Jurkat, Clone E6-1 (cell line): Measurements from ENCODE around the gene PGM3. TPM values are rescaled to one million over a fixed set of nuclear protein-coding genes. Genes with fewer than 3 reads are reported as not detected.
"Not testable (repeated sequence)": the region's sequence is repeated elsewhere in the genome, so short reads cannot be mapped to it uniquely, and the experiment has no call there.

Source experiments
- DNase-seq: peaks from one replicate; pipeline ENCODE4 v3.0.0-alpha.2; 2011; ENCODE audit warnings: low read depth, low spot score
- H3K4me3 ChIP-seq: 2 replicates; pipeline ENCODE4 v1.5.1; 2011; ENCODE audit warnings: mild to moderate bottlenecking, low read length, control low read depth, moderate library complexity
- polyA plus RNA-seq: library from polyadenylated mRNA; unstranded; fragments of >200 nt; gene quantifications from one replicate; pipeline ENCODE4 v1.2.1, GENCODE V29; 2012; ENCODE audit warnings: missing spikeins; ENCODE audit not compliant: insufficient read length, insufficient read depth

Gene PGM3
- 23.3 TPM for polyA plus RNA-seq

- peak within 1 kb of the TSS; percentile 77 for H3K4me3 ChIP-seq
- peak; percentile 79 for DNase-seq
Measured at GRCh38 chr6:83192871-83193746, at the start of gene PGM3, which contains the start of gene RWDD2A. Gene PGM3 (minus strand): TSS chr6:83193265. CDS start chr6:83191012, 2,253 bp downstream. Gene RWDD2A (plus strand): TSS chr6:83193357. CDS start chr6:83194452, 1,095 bp downstream.

GRCh38 chr6:83231146-83231545 is 38.1 kb upstream of the PGM3 start:
- no peak overlapping the region for H3K4me3 ChIP-seq
- DNase-seq, result no peak

GRCh38 chr6:83226517-83226916 is 33.5 kb upstream of the PGM3 start:
- H3K4me3 ChIP-seq, result no peak overlapping the region
- no peak for DNase-seq

- DNase-seq, result peak; percentile 50
- H3K4me3 ChIP-seq, result no peak overlapping the region
Measured at GRCh38 chr6:83221889-83222479, 28.9 kb upstream of the PGM3 start.

- DNase-seq, result no peak
Measured at GRCh38 chr6:83221276-83221675, 28.2 kb upstream of the PGM3 start.

GRCh38 chr6:83220121-83220520 is 27.1 kb upstream of the PGM3 start:
- DNase-seq, result no peak

More at GRCh38 chr6:83221276-83221675, 28.2 kb upstream of the PGM3 start:
- H3K4me3 ChIP-seq, result no peak overlapping the region

GRCh38 chr6:83218646-83219045 is 25.6 kb upstream of the PGM3 start:
- no peak for DNase-seq

More at GRCh38 chr6:83220121-83220520, 27.1 kb upstream of the PGM3 start:
- no peak overlapping the region for H3K4me3 ChIP-seq

GRCh38 chr6:83216806-83217205 is 23.7 kb upstream of the PGM3 start:
- DNase-seq, result no peak
- no peak overlapping the region for H3K4me3 ChIP-seq

More at GRCh38 chr6:83218646-83219045, 25.6 kb upstream of the PGM3 start:
- H3K4me3 ChIP-seq, result no peak overlapping the region

- H3K4me3 ChIP-seq, result no peak overlapping the region
- peak; percentile 55 for DNase-seq
Measured at GRCh38 chr6:83215131-83216047, 22.3 kb upstream of the PGM3 start.

GRCh38 chr6:83202031-83202430 is 9.0 kb upstream of the PGM3 start:
- DNase-seq, result no peak
- no peak overlapping the region for H3K4me3 ChIP-seq

- DNase-seq, result no peak
- H3K4me3 ChIP-seq, result no peak overlapping the region
Measured at GRCh38 chr6:83199863-83200225, 6.8 kb upstream of the PGM3 start.

- no peak overlapping the region for H3K4me3 ChIP-seq
- DNase-seq, result no peak
Measured at GRCh38 chr6:83199173-83199862, 6.3 kb upstream of the PGM3 start.

GRCh38 chr6:83198486-83199172 is 5.6 kb upstream of the PGM3 start:
- peak; percentile 68 for DNase-seq
- no peak overlapping the region for H3K4me3 ChIP-seq

GRCh38 chr6:83193747-83194566 is 892 bp upstream of the PGM3 start:
- no peak for DNase-seq
- H3K4me3 ChIP-seq, result peak overlapping the region; percentile 77

- DNase-seq, result no peak
- peak overlapping the region; percentile 77 for H3K4me3 ChIP-seq
Measured at GRCh38 chr6:83192456-83192855, 609 bp downstream of the PGM3 start.

- peak overlapping the region; percentile 77 for H3K4me3 ChIP-seq
- DNase-seq, result not testable (repeated sequence)
Measured at GRCh38 chr6:83191974-83192373, 1.1 kb downstream of the PGM3 start.

- DNase-seq, result no peak
- H3K4me3 ChIP-seq, result no peak overlapping the region
Measured at GRCh38 chr6:83190626-83191025, 2.4 kb downstream of the PGM3 start.
